HepG2 (cell line): ENCODE results near the gene SOCS1. TPM values are rescaled to one million over a fixed set of nuclear protein-coding genes. Genes with fewer than 3 reads are reported as not detected.

Experiments used
- CENPT ChIP-seq: sonication (generic); formaldehyde crosslinking; IDR thresholded peaks from 2 replicates; pipeline ENCODE4 v1.8.0; 2022; ENCODE audit warnings: low read depth, mild to moderate bottlenecking, moderate library complexity, missing genetic modification reagents
- ELF1 ChIP-seq: sonication (generic); formaldehyde crosslinking; IDR thresholded peaks from 2 replicates; pipeline ENCODE4 v1.4.0; 2020; ENCODE audit warnings: missing genetic modification reagents
- FOXA1 ChIP-seq, 2 experiments: fragments of 450-650 bp in 1 of 2; sonication (generic) in 1 of 2; formaldehyde crosslinking in 1 of 2; IDR thresholded peaks; 2 replicates each; pipeline versions ENCODE4 v1.4.0 to v1.6.1; 2016 to 2020; ENCODE audit warnings: missing genetic modification reagents in 1 of 2
- GPBP1L1 ChIP-seq: sonication (generic); formaldehyde crosslinking; IDR thresholded peaks from 2 replicates; pipeline ENCODE4 v1.5.0; 2020; ENCODE audit warnings: mild to moderate bottlenecking, missing genetic modification reagents
- JUN ChIP-seq: sonication (generic); formaldehyde crosslinking; IDR thresholded peaks from 2 replicates; pipeline ENCODE4 v1.4.0; 2020; ENCODE audit warnings: mild to moderate bottlenecking, missing genetic modification reagents
- MED13 ChIP-seq: sonication (generic); formaldehyde crosslinking; IDR thresholded peaks from 2 replicates; pipeline ENCODE4 v1.5.0; 2020; ENCODE audit warnings: missing genetic modification reagents
- NCOA5 ChIP-seq: sonication (generic); formaldehyde crosslinking; IDR thresholded peaks from 2 replicates; pipeline ENCODE4 v1.4.0; 2020; ENCODE audit warnings: missing genetic modification reagents
- NR2F2 ChIP-seq: IDR thresholded peaks from 2 replicates; pipeline ENCODE4 v1.6.1; 2012; ENCODE audit warnings: low read depth, inconsistent platforms, borderline replicate concordance
- PHF5A ChIP-seq: IDR thresholded peaks from one replicate; pipeline ENCODE4 v1.6.1; 2018; ENCODE audit warnings: low read depth, missing genetic modification reagents; ENCODE audit not compliant: unreplicated experiment
- PPARG ChIP-seq: conservative IDR thresholded peaks from 2 replicates; pipeline ENCODE4 v1.6.1; 2016; ENCODE audit warnings: missing biosample characterization, missing genetic modification reagents
- REL ChIP-seq: sonication (generic); formaldehyde crosslinking; conservative IDR thresholded peaks from 2 replicates; pipeline ENCODE4 v1.8.0; 2022; ENCODE audit warnings: mild to moderate bottlenecking, missing genetic modification reagents, moderate library complexity
- RFX1 ChIP-seq: fragments of 450-650 bp; IDR thresholded peaks from 2 replicates; pipeline ENCODE4 v1.6.1; 2017
- SMYD3 ChIP-seq: sonication (generic); formaldehyde crosslinking; IDR thresholded peaks from 2 replicates; pipeline ENCODE4 v1.8.1; 2023; ENCODE audit warnings: mild to moderate bottlenecking, missing genetic modification reagents
- THYN1 ChIP-seq: sonication (generic); formaldehyde crosslinking; IDR thresholded peaks from 2 replicates; pipeline ENCODE4 v1.8.1; 2023; ENCODE audit warnings: low read depth, mild to moderate bottlenecking, moderate library complexity, missing genetic modification reagents, borderline replicate concordance
- TOE1 ChIP-seq: sonication (generic); formaldehyde crosslinking; IDR thresholded peaks from 2 replicates; pipeline ENCODE4 v1.4.0; 2020; ENCODE audit warnings: mild to moderate bottlenecking, missing genetic modification reagents
- ZC3H4 ChIP-seq: sonication (generic); formaldehyde crosslinking; IDR thresholded peaks from 2 replicates; pipeline ENCODE4 v1.4.0; 2020; ENCODE audit warnings: missing genetic modification reagents, borderline replicate concordance
- ZNF136 ChIP-seq: sonication (generic); formaldehyde crosslinking; IDR thresholded peaks from 2 replicates; pipeline ENCODE4 v1.8.1; 2022; ENCODE audit warnings: low read depth, mild to moderate bottlenecking, moderate library complexity, missing genetic modification reagents
- ZNF280B ChIP-seq: sonication (generic); formaldehyde crosslinking; IDR thresholded peaks from 2 replicates; pipeline ENCODE4 v1.5.0; 2020; ENCODE audit warnings: missing genetic modification reagents, mild to moderate bottlenecking, borderline replicate concordance
- ZNF317 ChIP-seq: sonication (generic); formaldehyde crosslinking; IDR thresholded peaks from 2 replicates; pipeline ENCODE4 v1.5.0; 2020; ENCODE audit warnings: mild to moderate bottlenecking, missing genetic modification reagents
- ZNF441 ChIP-seq: sonication (generic); formaldehyde crosslinking; IDR thresholded peaks from 2 replicates; pipeline ENCODE4 v1.7.0; 2021; ENCODE audit warnings: missing genetic modification reagents, borderline replicate concordance
- ZNF557 ChIP-seq: sonication (generic); formaldehyde crosslinking; IDR thresholded peaks from 2 replicates; pipeline ENCODE4 v1.4.0; 2020; ENCODE audit warnings: missing genetic modification reagents
- ZNF558 ChIP-seq: sonication (generic); formaldehyde crosslinking; IDR thresholded peaks from 2 replicates; pipeline ENCODE4 v1.9.0; 2022; ENCODE audit warnings: mild to moderate bottlenecking, missing genetic modification reagents, borderline replicate concordance
- ZNF670 ChIP-seq: sonication (generic); formaldehyde crosslinking; IDR thresholded peaks from 2 replicates; pipeline ENCODE4 v1.8.0; 2022; ENCODE audit warnings: mild to moderate bottlenecking, missing genetic modification reagents, borderline replicate concordance
- ZSCAN31 ChIP-seq: sonication (generic); formaldehyde crosslinking; IDR thresholded peaks from 2 replicates; pipeline ENCODE4 v1.5.0; 2020; ENCODE audit warnings: low read depth, mild to moderate bottlenecking, missing genetic modification reagents
- polyA plus RNA-seq, 8 experiments: library from polyadenylated mRNA; depleted of rRNA in 3 of 8; stranded (reverse) in 7 of 8; unstranded in 1 of 8; fragments of >200 nt; fragmentation: Illumina TruSeq in 4 of 8; extraction: Trizol in 4 of 8; gene quantifications; 2 replicates each; pipeline versions ENCODE4 v1.2.1 to v1.2.3, GENCODE V29; 2011 to 2016; ENCODE audit warnings: low read depth in 4 of 8, missing spikeins in 1 of 8, mixed read lengths in 1 of 8; ENCODE audit not compliant: insufficient read depth in 1 of 8
- total RNA-seq, 5 experiments: library from RNA; depleted of rRNA; stranded (reverse); fragments of >200 nt; fragmentation: Illumina TruSeq; extraction: Trizol; gene quantifications; 2 replicates each; pipeline ENCODE4 v1.2.3, GENCODE V29; 2016; ENCODE audit warnings: low read depth in 1 of 5
- TF ChIP-seq, protein P1 (sequence below): sonication (generic); formaldehyde crosslinking; conservative IDR thresholded peaks from 2 replicates; pipeline ENCODE4 v1.8.0; 2022; ENCODE audit warnings: low read depth, missing genetic modification reagents
- TF ChIP-seq, protein P2 (sequence below): sonication (generic); formaldehyde crosslinking; IDR thresholded peaks from 2 replicates; pipeline ENCODE4 v1.4.0; 2020; ENCODE audit warnings: mild to moderate bottlenecking, missing genetic modification reagents

SOCS1 gene
- total and polyA plus RNA-seq, 2 of the 13 experiments (the other 11 are each of a cell fraction or from before 2014, with no cell fraction given): 5.3 to 6.3 TPM

DNA sequence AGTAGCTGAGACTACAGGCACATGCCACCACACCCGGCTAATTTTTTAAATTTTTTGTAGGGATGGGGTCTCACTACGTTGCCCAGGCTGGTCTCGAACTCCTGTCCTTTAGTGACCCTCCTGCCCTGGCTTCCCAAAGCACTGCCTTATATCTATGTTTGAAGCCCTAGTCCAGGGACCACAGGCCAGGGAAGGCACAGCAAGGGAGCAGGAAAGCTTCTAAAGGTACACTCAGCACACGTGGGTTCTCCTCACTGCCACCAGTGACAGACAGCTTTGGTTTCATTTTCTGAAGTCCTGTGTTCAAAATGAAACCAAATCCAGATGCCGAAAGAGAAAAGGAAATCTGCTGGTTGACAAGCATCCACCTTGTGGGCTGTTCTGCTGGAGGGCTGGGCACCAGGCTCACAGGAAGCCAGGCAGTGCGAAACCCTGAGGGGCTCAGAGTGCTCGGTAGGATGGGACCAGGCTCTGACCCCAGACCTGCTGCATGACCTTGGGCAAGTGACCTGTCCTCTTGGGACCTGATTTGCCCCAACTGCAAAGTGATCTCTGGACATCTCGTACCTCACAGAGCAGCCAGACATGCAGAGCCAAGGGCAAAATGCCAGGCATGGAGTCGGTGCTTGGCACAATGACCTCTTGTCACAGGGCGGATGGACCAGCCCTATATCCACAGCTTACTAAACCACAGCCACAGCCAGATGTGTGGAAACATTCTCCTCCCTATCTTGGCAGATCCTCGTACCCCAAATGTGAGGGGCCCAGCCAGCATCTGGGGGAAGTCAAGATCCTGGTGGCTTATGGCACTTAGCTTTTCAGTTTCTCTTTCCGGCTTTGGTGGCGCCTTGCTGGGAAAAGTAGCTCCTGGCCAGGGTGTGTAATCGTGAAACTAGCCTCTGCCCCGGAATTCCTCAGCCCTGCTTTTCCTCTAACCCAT lies 2.8 kb upstream of the SOCS1 start (continued):
- TF ChIP-seq ZNF280B (CRISPR knock-in tag) (no peak), TOE1 (CRISPR knock-in tag) (no peak), ZNF558 (CRISPR knock-in tag) (no peak), ZNF670 (CRISPR knock-in tag) (peak; percentile 93), NR2F2 (peak; percentile 24; the same call in 1 of the 2 replicates), ZNF441 (CRISPR knock-in tag) (0 out of 2 replicates have a peak, but pooled peaks have one; percentile 17), ZNF317 (no peak), ZNF557 (CRISPR knock-in tag) (no peak), ZNF136 (CRISPR knock-in tag) (no peak), SMYD3 (no peak), PHF5A (CRISPR knock-in tag) (no peak), JUN (CRISPR knock-in tag) (no peak), THYN1 (no peak), GPBP1L1 (CRISPR knock-in tag) (no peak), FOXA1 (IDR thresholded peaks at IDR 0.05) (no peak), FOXA1 (CRISPR knock-in tag; IDR thresholded peaks at IDR 0.05) (peak; percentile 17), REL (CRISPR knock-in tag) (no peak), NCOA5 (CRISPR knock-in tag) (no peak), RFX1 (no peak), ZC3H4 (no peak), PPARG (no peak), ZSCAN31 (CRISPR knock-in tag) (0 out of 2 replicates have a peak, but pooled peaks have one; percentile 9), CENPT (CRISPR knock-in tag) (no peak), ELF1 (CRISPR knock-in tag) (peak; percentile 17; the same call in 1 of the 2 replicates), MED13 (CRISPR knock-in tag) (no peak)
- TF ChIP-seq, protein P1, sequence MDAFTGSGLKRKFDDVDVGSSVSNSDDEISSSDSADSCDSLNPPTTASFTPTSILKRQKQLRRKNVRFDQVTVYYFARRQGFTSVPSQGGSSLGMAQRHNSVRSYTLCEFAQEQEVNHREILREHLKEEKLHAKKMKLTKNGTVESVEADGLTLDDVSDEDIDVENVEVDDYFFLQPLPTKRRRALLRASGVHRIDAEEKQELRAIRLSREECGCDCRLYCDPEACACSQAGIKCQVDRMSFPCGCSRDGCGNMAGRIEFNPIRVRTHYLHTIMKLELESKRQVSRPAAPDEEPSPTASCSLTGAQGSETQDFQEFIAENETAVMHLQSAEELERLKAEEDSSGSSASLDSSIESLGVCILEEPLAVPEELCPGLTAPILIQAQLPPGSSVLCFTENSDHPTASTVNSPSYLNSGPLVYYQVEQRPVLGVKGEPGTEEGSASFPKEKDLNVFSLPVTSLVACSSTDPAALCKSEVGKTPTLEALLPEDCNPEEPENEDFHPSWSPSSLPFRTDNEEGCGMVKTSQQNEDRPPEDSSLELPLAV (CRISPR knock-in tag): no peak
- TF ChIP-seq, protein P2, sequence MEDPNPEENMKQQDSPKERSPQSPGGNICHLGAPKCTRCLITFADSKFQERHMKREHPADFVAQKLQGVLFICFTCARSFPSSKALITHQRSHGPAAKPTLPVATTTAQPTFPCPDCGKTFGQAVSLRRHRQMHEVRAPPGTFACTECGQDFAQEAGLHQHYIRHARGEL (CRISPR knock-in tag): peak; percentile 12; the same call in 1 of the 2 replicates
